Stomach (tissue), 4 donors: ENCODE measurements around the gene ATXN7L1.

Experiments
- CTCF ChIP-seq, 7 experiments: fragments of 450-650 bp in 4 of 7; fragments of 200-600 bp in 3 of 7; sonication (generic) in 3 of 7; IDR thresholded peaks; one replicate each; pipeline ENCODE4 v1.5.1; 2016 to 2019; ENCODE audit warnings: antibody characterized with exemption in 7 of 7, control low read depth in 2 of 7, mild to moderate bottlenecking in 1 of 7
- POLR2A ChIP-seq, 4 donors: fragments of 450-650 bp; IDR thresholded peaks; one replicate each; pipeline ENCODE4 v1.6.1; 2016; ENCODE audit warnings: antibody characterized with exemption in 4 of 4, control low read depth in 2 of 4, mild to moderate bottlenecking in 1 of 4, moderate library complexity in 1 of 4
- POLR2AphosphoS5 ChIP-seq, 3 donors: sonication (generic); formaldehyde crosslinking; IDR thresholded peaks; one replicate each; pipeline ENCODE4 v1.6.1; 2016; ENCODE audit warnings: antibody characterized with exemption in 3 of 3

GRCh38 chr7:105787793-105788192 is 88.6 kb downstream of the ATXN7L1 start:
- no peak for TF ChIP-seq CTCF (IDR thresholded peaks at IDR 0.05)
- TF ChIP-seq POLR2AphosphoS5 (IDR thresholded peaks at IDR 0.05) = no peak
- no peak for TF ChIP-seq POLR2A (IDR thresholded peaks at IDR 0.05)
